HL-60 (cell line): ENCODE results near the gene GPR89A.
A peak's percentile ranks its signal among the peaks of the same experiment; 100 is the strongest.

Experiments used
- DNase-seq, 2 experiments: peaks; one replicate each; pipeline ENCODE4 v3.0.0-alpha.2; 2010 to 2020; ENCODE audit warnings: low read depth in 1 of 2, low spot score in 1 of 2
- H3K27ac ChIP-seq: fragments of 250-450 bp; sonication (Bioruptor Pico); replicated peaks from 2 replicates; pipeline ENCODE4 v1.5.1; 2020; ENCODE audit warnings: mild to moderate bottlenecking, moderate library complexity
- H3K27me3 ChIP-seq: fragments of 250-450 bp; sonication (Bioruptor Pico); 2 replicates; pipeline ENCODE4 v1.5.1; 2021; ENCODE audit warnings: mild to moderate bottlenecking, moderate library complexity; ENCODE audit not compliant: insufficient read depth, poor library complexity, severe bottlenecking
- H3K4me3 ChIP-seq: replicated peaks from 2 replicates; pipeline ENCODE4 v1.5.1; 2011; ENCODE audit warnings: mild to moderate bottlenecking, control low read depth, low read length; ENCODE audit not compliant: insufficient read depth
- CTCF ChIP-seq: IDR thresholded peaks from one replicate; pipeline ENCODE4 v1.5.1; 2011; ENCODE audit warnings: low read length, control low read depth, inconsistent platforms; ENCODE audit not compliant: insufficient read depth
- GABPA ChIP-seq: IDR thresholded peaks from 2 replicates; pipeline ENCODE4 v1.6.1; 2012; ENCODE audit warnings: low read depth
- POLR2AphosphoS5 ChIP-seq: IDR thresholded peaks from 2 replicates; pipeline ENCODE4 v1.6.1; 2012; ENCODE audit warnings: low read depth
- SPI1 ChIP-seq: IDR thresholded peaks from 2 replicates; pipeline ENCODE4 v1.6.1; 2012; ENCODE audit warnings: low read depth, mild to moderate bottlenecking, borderline replicate concordance
- TF ChIP-seq, protein P1 (sequence below): IDR thresholded peaks from 2 replicates; pipeline ENCODE4 v1.6.1; 2012; ENCODE audit warnings: low read depth; ENCODE audit not compliant: insufficient replicate concordance

Gene GPR89A

DNA sequence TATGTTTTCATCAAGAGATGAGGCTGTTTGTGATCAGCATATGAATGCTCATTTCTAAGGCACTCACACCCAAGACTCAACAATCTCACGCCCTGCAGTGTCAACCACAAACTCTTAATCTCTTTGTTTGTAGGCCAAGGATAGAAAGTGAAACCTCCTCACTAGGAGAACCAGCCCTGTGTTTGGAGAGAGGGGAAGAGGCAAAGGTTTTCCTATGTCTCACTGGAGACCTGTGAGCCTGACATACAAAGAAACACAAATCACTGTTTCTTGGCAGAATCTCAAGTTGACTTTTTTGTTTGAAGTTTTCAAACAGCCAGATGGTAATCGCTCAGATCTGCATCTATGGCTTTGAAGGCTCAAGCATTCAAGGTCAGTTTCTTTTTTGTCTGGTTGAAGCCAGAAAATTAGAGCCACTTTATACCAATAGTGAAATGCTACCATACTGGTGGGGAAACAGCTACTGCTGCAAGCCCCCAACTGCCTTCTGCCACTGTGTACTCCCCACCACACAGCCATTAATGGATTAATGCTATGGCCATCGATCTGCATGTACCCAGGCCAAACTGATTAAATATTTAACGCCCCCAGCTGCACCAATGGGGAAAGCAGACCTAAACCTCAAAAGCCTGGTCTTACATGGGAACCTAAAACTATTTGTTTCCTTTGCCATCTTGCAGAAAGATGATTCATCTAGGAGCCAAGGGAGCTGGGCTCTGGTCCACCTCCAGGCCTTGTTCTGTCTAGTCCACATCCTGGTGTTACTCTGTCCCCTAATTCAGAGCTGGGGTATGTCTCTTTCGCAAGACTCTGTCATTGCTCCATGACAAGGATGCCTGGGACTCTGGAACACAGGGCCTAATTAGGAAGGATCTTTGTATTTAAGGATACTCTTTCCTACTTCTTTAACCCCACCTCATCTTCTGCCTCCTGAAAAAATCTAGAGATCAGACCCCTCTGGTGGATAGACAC lies 83.1 kb downstream of the GPR89A start:
- Histone ChIP-seq H3K27ac (no peak overlapping the region), H3K4me3 (no peak overlapping the region), H3K27me3 (no peaks in the 10 kb centered on the region)
- TF ChIP-seq SPI1 = no peak
- TF ChIP-seq CTCF = no peak
- TF ChIP-seq POLR2AphosphoS5 = no peak
- no peak for DNase-seq

DNA sequence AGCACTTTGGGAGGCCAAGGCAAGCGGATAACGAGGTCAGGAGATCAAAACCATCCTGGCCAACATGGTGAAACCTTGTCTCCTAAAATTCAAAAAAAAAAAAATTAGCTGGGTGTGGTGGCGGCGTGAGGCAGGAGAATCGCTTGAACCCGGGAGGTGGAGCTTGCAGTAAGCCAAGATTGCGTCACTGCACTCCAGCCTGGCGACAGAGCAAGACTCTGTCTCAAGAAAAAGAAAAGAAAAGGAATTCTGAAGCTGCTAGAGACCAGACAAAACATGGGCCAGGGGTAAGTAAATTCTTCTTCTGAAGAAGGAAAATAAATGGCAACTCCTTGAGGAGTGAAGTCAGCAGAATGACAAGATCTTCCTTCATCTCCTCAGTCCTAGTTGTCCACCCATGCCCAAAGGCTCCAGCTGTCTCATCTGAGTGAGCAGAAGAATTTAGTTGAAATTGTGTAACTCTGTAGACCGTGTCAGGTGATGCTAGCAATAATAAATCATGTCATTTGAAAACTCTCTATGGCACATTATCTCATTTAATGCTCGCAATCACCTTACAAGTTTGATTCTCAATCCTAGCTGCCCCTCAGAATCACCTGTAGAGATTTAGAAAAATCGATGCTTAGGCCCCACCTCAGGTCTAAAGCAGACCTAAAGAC lies 85.1 kb downstream of the GPR89A start:
- Histone ChIP-seq H3K27ac (no peak overlapping the region), H3K27me3 (no peaks in the 10 kb centered on the region), H3K4me3 (no peak overlapping the region)
- DNase-seq = no peak
- TF ChIP-seq POLR2AphosphoS5 = no peak
- TF ChIP-seq, protein P1, sequence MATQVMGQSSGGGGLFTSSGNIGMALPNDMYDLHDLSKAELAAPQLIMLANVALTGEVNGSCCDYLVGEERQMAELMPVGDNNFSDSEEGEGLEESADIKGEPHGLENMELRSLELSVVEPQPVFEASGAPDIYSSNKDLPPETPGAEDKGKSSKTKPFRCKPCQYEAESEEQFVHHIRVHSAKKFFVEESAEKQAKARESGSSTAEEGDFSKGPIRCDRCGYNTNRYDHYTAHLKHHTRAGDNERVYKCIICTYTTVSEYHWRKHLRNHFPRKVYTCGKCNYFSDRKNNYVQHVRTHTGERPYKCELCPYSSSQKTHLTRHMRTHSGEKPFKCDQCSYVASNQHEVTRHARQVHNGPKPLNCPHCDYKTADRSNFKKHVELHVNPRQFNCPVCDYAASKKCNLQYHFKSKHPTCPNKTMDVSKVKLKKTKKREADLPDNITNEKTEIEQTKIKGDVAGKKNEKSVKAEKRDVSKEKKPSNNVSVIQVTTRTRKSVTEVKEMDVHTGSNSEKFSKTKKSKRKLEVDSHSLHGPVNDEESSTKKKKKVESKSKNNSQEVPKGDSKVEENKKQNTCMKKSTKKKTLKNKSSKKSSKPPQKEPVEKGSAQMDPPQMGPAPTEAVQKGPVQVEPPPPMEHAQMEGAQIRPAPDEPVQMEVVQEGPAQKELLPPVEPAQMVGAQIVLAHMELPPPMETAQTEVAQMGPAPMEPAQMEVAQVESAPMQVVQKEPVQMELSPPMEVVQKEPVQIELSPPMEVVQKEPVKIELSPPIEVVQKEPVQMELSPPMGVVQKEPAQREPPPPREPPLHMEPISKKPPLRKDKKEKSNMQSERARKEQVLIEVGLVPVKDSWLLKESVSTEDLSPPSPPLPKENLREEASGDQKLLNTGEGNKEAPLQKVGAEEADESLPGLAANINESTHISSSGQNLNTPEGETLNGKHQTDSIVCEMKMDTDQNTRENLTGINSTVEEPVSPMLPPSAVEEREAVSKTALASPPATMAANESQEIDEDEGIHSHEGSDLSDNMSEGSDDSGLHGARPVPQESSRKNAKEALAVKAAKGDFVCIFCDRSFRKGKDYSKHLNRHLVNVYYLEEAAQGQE = no peak
- TF ChIP-seq CTCF = no peak

DNA sequence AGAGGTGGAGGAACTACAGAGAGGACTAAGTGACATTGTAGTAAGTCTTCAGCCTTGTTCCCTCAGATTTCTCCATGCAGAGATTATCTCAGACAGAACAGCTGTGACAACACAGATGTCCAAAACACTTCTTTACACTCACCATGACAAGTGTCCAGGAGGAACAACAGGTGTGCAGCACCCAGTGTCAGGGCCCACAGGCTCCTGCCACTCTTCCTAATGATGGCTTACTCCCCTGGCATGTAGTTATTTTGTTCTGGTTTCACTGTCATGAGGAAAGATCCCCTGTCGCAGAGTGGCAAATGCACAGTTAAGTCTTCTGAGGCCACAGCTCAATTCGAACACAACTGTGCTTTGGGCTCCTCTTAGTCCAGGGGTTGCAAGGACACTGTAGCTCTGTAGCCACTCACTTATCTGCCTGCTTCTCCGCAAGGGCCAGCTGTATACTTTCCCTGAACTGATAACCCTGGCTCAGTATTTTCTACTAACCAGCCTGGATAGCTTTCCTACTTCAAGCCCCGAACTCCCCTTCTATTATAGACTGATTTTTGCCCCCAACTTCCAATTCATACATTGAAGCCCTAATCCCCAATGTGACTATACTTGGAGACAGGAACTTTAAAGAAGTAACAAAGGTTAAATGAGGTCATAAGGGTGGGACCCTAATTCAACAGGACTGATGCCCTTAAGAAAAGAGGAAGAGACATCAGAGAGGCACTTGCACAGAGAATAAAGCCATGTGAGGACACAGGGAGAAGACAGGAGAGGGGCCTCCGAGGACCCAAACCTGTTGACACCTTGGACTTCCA lies 88.2 kb downstream of the GPR89A start:
- DNase-seq = no peak
- Histone ChIP-seq H3K27me3 (no peaks in the 10 kb centered on the region), H3K27ac (no peak overlapping the region), H3K4me3 (no peak overlapping the region)
- TF ChIP-seq SPI1 = peak; percentile 82; the same call in 1 of the 2 replicates
- no peak for TF ChIP-seq GABPA

- no peak for TF ChIP-seq CTCF
- TF ChIP-seq, protein P1 = no peak
- no peak for TF ChIP-seq GABPA
- TF ChIP-seq POLR2AphosphoS5 = no peak
- TF ChIP-seq SPI1 = no peak
- H3K4me3 ChIP-seq = no peak overlapping the region
- H3K27ac ChIP-seq = no peak overlapping the region
- H3K27me3 ChIP-seq = no peaks in the 10 kb centered on the region
- DNase-seq = no peak
These were observed 88.8 kb downstream of the GPR89A start for GRCh38 chr1:145696630-145696960.
